AG10803 (cell line): ENCODE data around the gene APBA3.

Source experiments
- DNase-seq: peaks from one replicate; pipeline ENCODE4 v3.0.0; 2010; ENCODE audit warnings: low read depth
- H3K4me3 ChIP-seq: 2 replicates; pipeline ENCODE4 v1.5.1; 2011; ENCODE audit warnings: mild to moderate bottlenecking, low read length, control low read depth
- TF ChIP-seq, protein P1 (sequence below): conservative IDR thresholded peaks from 2 replicates; pipeline ENCODE4 v1.5.1; 2011; ENCODE audit warnings: mild to moderate bottlenecking, low read length, control low read depth, inconsistent platforms

APBA3 gene

DNA sequence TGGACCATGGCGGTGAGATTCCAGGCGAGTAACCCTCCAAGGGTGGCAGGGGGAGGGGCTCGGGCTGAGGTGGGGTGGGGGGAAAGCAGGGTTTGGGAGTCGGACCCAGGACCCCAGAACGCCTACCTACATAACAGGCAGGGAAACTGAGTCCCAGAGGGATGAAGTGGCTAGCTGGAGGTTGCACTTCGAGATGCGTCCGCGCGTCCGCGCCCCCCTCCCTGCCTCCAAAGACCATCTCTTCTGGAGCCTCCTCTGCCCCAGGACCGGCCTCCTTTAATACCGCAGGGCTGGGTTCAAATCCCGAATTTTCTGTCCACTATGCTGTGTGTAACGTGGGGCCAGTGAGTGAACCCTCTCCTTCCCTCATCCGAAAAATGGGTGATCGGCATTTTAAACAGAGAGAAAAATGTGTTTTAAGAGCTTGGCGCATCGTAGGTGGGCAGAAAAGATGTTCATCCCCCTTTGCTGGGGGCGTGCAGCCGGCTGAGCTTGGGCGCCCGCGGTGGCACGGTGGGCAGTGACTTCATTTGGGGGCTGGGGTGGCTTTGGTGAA, 39.5 kb downstream of the APBA3 start:
- TF ChIP-seq, protein P1, sequence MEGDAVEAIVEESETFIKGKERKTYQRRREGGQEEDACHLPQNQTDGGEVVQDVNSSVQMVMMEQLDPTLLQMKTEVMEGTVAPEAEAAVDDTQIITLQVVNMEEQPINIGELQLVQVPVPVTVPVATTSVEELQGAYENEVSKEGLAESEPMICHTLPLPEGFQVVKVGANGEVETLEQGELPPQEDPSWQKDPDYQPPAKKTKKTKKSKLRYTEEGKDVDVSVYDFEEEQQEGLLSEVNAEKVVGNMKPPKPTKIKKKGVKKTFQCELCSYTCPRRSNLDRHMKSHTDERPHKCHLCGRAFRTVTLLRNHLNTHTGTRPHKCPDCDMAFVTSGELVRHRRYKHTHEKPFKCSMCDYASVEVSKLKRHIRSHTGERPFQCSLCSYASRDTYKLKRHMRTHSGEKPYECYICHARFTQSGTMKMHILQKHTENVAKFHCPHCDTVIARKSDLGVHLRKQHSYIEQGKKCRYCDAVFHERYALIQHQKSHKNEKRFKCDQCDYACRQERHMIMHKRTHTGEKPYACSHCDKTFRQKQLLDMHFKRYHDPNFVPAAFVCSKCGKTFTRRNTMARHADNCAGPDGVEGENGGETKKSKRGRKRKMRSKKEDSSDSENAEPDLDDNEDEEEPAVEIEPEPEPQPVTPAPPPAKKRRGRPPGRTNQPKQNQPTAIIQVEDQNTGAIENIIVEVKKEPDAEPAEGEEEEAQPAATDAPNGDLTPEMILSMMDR, result no peak
- DNase-seq, result no peak
- H3K4me3 ChIP-seq, result no peak overlapping the region

DNA sequence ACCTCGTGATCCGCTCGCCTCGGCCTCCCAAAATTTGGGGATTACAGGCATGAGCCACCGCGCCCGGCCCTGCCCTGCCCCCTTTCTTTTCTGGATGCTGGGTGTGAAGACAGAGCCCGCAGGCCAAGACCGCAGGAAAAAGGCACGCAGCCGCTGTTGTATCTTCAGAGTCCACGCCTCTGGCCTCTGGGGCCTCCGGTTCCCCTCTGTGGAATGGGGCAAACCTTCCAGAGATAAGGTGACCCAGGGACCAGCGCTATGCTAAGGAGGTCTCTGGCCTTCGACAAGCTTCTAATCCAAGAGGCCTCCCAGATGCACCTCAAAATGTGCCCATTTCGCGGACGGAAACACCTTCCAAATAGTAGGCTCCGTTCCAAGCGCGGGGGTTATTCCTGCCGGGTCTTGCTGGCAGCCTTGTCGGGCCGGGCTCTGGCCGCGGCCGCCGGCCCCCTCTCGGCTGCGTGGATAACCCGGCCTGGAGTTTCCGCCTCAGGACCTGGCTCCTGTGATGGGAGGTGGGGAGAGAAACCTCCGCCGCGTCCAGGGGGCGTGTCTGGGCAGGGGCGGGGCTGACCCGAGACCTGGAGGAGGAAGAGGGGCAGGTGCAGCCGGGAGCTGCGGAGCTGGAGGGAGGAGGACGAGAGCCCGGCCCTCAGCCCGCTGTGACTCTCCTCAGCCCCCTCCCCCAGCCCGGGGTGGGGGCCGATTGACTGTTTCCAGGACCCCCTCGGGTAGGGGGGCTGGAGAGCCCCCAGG, 40.2 kb downstream of the APBA3 start:
- DNase-seq, result peak; percentile 74
- TF ChIP-seq, protein P1, result no peak
- no peak overlapping the region for H3K4me3 ChIP-seq

GRCh38 chr19:3720349-3720917, 41.1 kb downstream of the APBA3 start:
- DNase-seq, result no peak
- TF ChIP-seq, protein P1, result no peak

GRCh38 chr19:3719868-3720267, 41.6 kb downstream of the APBA3 start:
- DNase-seq, result no peak
- TF ChIP-seq, protein P1, result no peak
- no peak overlapping the region for H3K4me3 ChIP-seq

More at GRCh38 chr19:3720349-3720917, 41.1 kb downstream of the APBA3 start:
- no peak overlapping the region for H3K4me3 ChIP-seq

GRCh38 chr19:3716147-3716668, 45.3 kb downstream of the APBA3 start:
- TF ChIP-seq, protein P1, result no peak
- no peak overlapping the region for H3K4me3 ChIP-seq
- no peak for DNase-seq

GRCh38 chr19:3712663-3713611, 48.6 kb downstream of the APBA3 start:
- DNase-seq, result no peak
- TF ChIP-seq, protein P1, result no peak
- H3K4me3 ChIP-seq, result no peak overlapping the region
